Mononuclear cell (primary cell): Measurements from ENCODE around the gene C12orf57. TPM values are rescaled to one million over a fixed set of nuclear protein-coding genes. Genes with fewer than 3 reads are reported as not detected.
A peak's percentile ranks its signal among the peaks of the same experiment; 100 is the strongest.

Source experiments
- H3K27me3 ChIP-seq: 2 replicates; pipeline ENCODE4 v1.6.0; 2011; ENCODE audit warnings: low read length, control low read depth; ENCODE audit not compliant: insufficient read depth
- H3K4me1 ChIP-seq: 2 replicates; pipeline ENCODE4 v1.5.1; 2011; ENCODE audit warnings: mild to moderate bottlenecking, low read length, control low read depth; ENCODE audit not compliant: insufficient read depth
- H3K4me3 ChIP-seq: 2 replicates; pipeline ENCODE4 v1.5.1; 2011; ENCODE audit warnings: mild to moderate bottlenecking, low read length, moderate library complexity
- H3K9me3 ChIP-seq: 2 replicates; pipeline ENCODE4 v1.5.1; 2011; ENCODE audit warnings: low read depth, mild to moderate bottlenecking, control low read depth, low read length
- total RNA-seq: library from RNA; depleted of rRNA; stranded (reverse); fragments of >200 nt; gene quantifications from one replicate; pipeline ENCODE4 v1.2.3, GENCODE V29; 2012

C12orf57 gene
- total RNA-seq, 1 donor = 274 TPM

GRCh38 chr12:6941267-6941666 lies 2.6 kb upstream of the C12orf57 start:
- Histone ChIP-seq H3K27me3 (no peaks in the 10 kb centered on the region), H3K9me3 (no peaks in the 10 kb centered on the region), H3K4me1 (peaks cover 53% of the 10 kb centered on the region), H3K4me3 (no peak overlapping the region)

DNA sequence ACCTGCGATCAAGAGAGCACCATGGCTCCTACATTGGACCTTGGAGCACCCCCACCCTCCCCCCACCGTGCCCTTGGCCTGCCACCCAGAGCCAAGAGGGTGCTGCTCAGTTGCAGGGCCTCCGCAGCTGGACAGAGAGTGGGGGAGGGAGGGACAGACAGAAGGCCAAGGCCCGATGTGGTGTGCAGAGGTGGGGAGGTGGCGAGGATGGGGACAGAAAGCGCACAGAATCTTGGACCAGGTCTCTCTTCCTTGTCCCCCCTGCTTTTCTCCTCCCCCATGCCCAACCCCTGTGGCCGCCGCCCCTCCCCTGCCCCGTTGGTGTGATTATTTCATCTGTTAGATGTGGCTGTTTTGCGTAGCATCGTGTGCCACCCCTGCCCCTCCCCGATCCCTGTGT lies 2.0 kb upstream of the C12orf57 start:
- no peaks in the 10 kb centered on the region for H3K9me3 ChIP-seq
- no peak overlapping the region for H3K4me3 ChIP-seq
- H3K4me1 ChIP-seq = peaks cover 53% of the 10 kb centered on the region
- no peaks in the 10 kb centered on the region for H3K27me3 ChIP-seq

DNA sequence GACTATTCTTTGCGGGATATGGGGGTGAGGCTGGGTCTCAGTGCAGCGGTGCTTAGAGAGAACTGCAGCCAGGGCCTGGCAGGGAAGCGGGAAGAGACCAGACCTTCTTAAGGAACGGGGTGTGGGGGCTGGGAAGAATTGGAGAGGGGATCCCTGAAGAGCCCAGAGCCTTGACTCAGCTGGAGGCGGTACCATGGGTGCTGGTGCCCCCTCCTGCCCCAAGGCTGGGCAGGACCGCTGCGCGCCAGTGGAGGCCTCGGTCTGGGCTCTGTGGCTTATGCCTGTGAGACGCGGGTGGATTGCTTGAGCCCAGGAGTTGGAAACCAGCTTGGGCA lies 1.5 kb upstream of the C12orf57 start:
- Histone ChIP-seq H3K4me3 (no peak overlapping the region), H3K27me3 (no peaks in the 10 kb centered on the region), H3K4me1 (peaks cover 54% of the 10 kb centered on the region), H3K9me3 (no peaks in the 10 kb centered on the region)

GRCh38 chr12:6943389-6943721 lies 467 bp upstream of the C12orf57 start:
- H3K9me3 ChIP-seq = no peaks in the 10 kb centered on the region
- no peaks in the 10 kb centered on the region for H3K27me3 ChIP-seq
- H3K4me1 ChIP-seq = peaks cover 60% of the 10 kb centered on the region
- peak overlapping the region; percentile 61 for H3K4me3 ChIP-seq

- no peaks in the 10 kb centered on the region for H3K9me3 ChIP-seq
- peaks cover 69% of the 10 kb centered on the region for H3K4me1 ChIP-seq
- no peaks in the 10 kb centered on the region for H3K27me3 ChIP-seq
- peak overlapping the region; percentile 61 for H3K4me3 ChIP-seq
Observed at GRCh38 chr12:6944381-6945186, 762 bp downstream of the C12orf57 start.

GRCh38 chr12:6945613-6946012 lies 1.8 kb downstream of the C12orf57 start:
- no peak overlapping the region for H3K4me3 ChIP-seq
- H3K27me3 ChIP-seq = no peaks in the 10 kb centered on the region
- peaks cover 79% of the 10 kb centered on the region for H3K4me1 ChIP-seq
- H3K9me3 ChIP-seq = no peaks in the 10 kb centered on the region

GRCh38 chr12:6946033-6946919 lies 2.5 kb downstream of the C12orf57 start:
- Histone ChIP-seq H3K4me1 (peaks cover 84% of the 10 kb centered on the region), H3K9me3 (no peaks in the 10 kb centered on the region), H3K27me3 (no peaks in the 10 kb centered on the region), H3K4me3 (peak overlapping the region; percentile 26)

DNA sequence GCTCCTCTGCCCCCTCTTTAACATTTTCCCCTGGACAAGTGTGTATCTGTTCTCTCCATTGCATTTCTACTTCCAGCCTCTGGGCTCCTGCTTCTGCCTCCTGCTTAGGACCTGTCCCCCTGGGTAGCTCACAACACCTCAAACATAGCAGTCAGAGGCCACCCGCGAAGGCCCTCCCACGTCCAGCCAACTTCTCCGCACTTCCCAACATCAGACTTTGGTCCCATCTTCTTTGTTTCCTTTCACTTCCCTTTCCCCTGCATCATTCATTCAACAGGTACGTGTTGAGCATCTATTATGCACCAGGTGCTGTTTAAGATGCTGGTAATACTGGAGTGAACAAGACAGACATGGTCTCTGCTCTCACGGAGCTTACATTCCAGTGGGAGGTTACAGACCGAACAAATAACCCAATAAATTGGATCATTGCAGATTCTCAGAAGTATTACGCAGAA lies 3.1 kb downstream of the C12orf57 start:
- H3K4me1 ChIP-seq = peaks cover 84% of the 10 kb centered on the region
- H3K9me3 ChIP-seq = no peaks in the 10 kb centered on the region
- H3K27me3 ChIP-seq = no peaks in the 10 kb centered on the region
- H3K4me3 ChIP-seq = no peak overlapping the region

GRCh38 chr12:6947615-6948014 lies 3.8 kb downstream of the C12orf57 start:
- no peak overlapping the region for H3K4me3 ChIP-seq
- H3K4me1 ChIP-seq = peaks cover 84% of the 10 kb centered on the region
- H3K27me3 ChIP-seq = no peaks in the 10 kb centered on the region
- H3K9me3 ChIP-seq = no peaks in the 10 kb centered on the region

DNA sequence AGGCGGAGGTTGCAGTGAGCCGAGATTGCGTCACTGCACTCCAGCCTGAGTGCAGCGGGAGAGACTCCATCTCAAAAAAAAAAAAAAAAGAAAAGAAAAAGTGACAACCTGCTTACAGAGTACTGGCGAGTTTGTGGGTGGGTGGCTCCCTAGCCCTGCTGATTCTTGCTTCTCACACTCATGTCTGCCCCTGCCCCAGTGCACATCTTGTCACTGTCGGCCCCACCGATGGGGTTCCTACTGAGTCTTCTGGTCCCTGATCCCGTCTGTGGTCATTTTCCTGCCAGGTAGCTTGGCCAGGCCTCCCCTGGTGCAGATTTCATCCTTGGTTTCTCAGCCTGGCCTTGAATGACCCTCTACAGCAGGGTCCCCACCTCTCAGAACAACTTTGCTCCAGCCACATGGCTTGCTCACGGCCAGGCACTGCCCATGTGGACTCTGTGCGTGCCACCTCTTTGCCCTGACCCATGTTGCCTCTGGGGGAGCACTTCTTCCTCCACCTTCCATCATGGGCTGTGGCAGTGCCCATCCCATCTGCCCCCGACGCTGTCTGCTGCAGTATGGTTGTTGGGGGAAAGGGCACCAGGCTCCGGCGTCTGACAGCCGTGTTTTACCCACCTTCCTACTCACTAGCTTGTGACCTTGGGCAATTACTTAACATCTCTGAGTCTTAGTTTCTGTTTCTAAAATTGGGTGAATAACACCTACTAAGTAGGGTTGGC lies 5.2 kb downstream of the C12orf57 start:
- Histone ChIP-seq H3K4me3 (no peak overlapping the region), H3K4me1 (peaks cover 73% of the 10 kb centered on the region), H3K27me3 (no peaks in the 10 kb centered on the region), H3K9me3 (no peaks in the 10 kb centered on the region)

DNA sequence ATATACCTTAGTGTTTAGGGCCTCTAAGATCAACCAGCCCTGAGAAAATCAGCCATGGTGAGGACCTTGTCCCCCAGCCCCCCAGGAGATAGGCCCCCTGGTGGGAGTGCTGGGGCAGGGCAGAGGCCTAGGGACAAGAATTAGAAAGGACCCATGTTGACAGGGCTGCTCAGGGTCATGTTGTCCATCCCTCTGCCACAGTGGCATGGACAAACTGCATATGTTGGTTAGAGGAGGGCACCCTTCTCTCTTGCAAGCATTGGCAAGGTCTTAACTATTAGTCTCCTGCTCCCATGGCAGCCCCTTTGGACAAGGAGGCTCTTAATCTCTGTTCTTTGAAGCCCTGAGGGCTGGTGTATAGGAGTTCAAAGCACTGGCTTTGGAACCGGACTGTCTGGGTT lies 6.6 kb downstream of the C12orf57 start:
- H3K4me3 ChIP-seq = no peak overlapping the region

GRCh38 chr12:6950811-6951540 lies 7.2 kb downstream of the C12orf57 start, which contains the start of gene PTPN6:
Gene PTPN6 (plus strand): TSS chr12:6951356. CDS start chr12:6951513, 157 bp downstream.
- no peaks in the 10 kb centered on the region for H3K9me3 ChIP-seq
- peaks cover 73% of the 10 kb centered on the region for H3K4me1 ChIP-seq
- no peaks in the 10 kb centered on the region for H3K27me3 ChIP-seq
- peak within 1 kb of the TSS; percentile 90 for H3K4me3 ChIP-seq

More for the DNA sequence above, 6.6 kb downstream of the C12orf57 start:
- Histone ChIP-seq H3K27me3 (no peaks in the 10 kb centered on the region), H3K4me1 (peaks cover 73% of the 10 kb centered on the region), H3K9me3 (no peaks in the 10 kb centered on the region)

DNA sequence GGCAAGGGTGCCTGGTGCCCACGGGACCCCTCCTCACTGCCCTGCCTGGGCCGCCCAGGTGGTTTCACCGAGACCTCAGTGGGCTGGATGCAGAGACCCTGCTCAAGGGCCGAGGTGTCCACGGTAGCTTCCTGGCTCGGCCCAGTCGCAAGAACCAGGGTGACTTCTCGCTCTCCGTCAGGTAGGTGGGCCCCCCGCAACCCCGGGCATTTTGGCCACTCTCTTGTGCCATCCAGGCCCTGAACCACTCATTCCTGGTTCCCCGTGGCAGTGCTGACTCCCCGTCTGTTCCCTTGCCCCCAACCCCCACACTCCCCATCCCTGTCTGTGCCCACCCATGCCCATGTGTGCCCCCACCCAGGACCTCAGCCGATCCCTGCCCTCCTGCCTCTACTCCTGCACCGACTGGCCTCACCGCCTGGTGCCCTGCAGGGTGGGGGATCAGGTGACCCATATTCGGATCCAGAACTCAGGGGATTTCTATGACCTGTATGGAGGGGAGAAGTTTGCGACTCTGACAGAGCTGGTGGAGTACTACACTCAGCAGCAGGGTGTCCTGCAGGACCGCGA lies 7.8 kb downstream of the C12orf57 start:
- Histone ChIP-seq H3K4me1 (peaks cover 73% of the 10 kb centered on the region), H3K9me3 (no peaks in the 10 kb centered on the region), H3K4me3 (peak overlapping the region; percentile 90), H3K27me3 (no peaks in the 10 kb centered on the region)
